Smooth muscle cell (in vitro differentiated cells): ENCODE results near the gene SLX4IP. TPM values are rescaled to one million over a fixed set of nuclear protein-coding genes. Genes with fewer than 3 reads are reported as not detected.
A peak's percentile ranks its signal among the peaks of the same experiment; 100 is the strongest.

ENCODE experiments used
- DNase-seq: peaks from one replicate; lab custom pipeline; 2025; ENCODE audit not compliant: unreplicated experiment; lab: John Stamatoyannopoulos, UW
- H2AFZ ChIP-seq: fragments of 200-600 bp; sonication (generic); 2 replicates; pipeline ENCODE4 v1.6.0; 2016; ENCODE audit warnings: antibody characterized with exemption, low read depth, mild to moderate bottlenecking
- H3F3A ChIP-seq: fragments of 200-600 bp; sonication (generic); 2 replicates; pipeline ENCODE4 v1.6.0; 2017; ENCODE audit warnings: antibody characterized with exemption, low read depth
- H3K27ac ChIP-seq: fragments of 200-600 bp; sonication (generic); 2 replicates; pipeline ENCODE4 v1.5.1; 2016; ENCODE audit warnings: low read depth, mild to moderate bottlenecking
- H3K27me3 ChIP-seq: fragments of 200-600 bp; sonication (generic); 2 replicates; pipeline ENCODE4 v1.6.1; 2016; ENCODE audit warnings: low read depth, mild to moderate bottlenecking
- H3K36me3 ChIP-seq: fragments of 200-600 bp; sonication (generic); 2 replicates; pipeline ENCODE4 v1.5.1; 2016; ENCODE audit warnings: low read depth
- H3K4me1 ChIP-seq: fragments of 200-600 bp; sonication (generic); 2 replicates; pipeline ENCODE4 v1.5.1; 2016; ENCODE audit warnings: low read depth
- H3K4me2 ChIP-seq: fragments of 200-600 bp; sonication (generic); 2 replicates; pipeline ENCODE4 v1.6.0; 2016; ENCODE audit warnings: mild to moderate bottlenecking
- H3K4me3 ChIP-seq: fragments of 200-600 bp; sonication (generic); 2 replicates; pipeline ENCODE4 v1.5.1; 2016; ENCODE audit warnings: mild to moderate bottlenecking
- H3K79me2 ChIP-seq: fragments of 200-600 bp; sonication (generic); 2 replicates; pipeline ENCODE4 v1.6.0; 2016; ENCODE audit warnings: low read depth, mild to moderate bottlenecking
- H3K9ac ChIP-seq: fragments of 200-600 bp; sonication (generic); 2 replicates; pipeline ENCODE4 v1.6.0; 2016; ENCODE audit warnings: low read depth
- H3K9me3 ChIP-seq: fragments of 200-600 bp; sonication (generic); replicated peaks from 2 replicates; pipeline ENCODE4 v1.5.1; 2016; ENCODE audit warnings: low read depth
- H4K20me1 ChIP-seq: fragments of 200-600 bp; sonication (generic); 2 replicates; pipeline ENCODE4 v1.6.0; 2016; ENCODE audit warnings: low read depth
- CTCF ChIP-seq: fragments of 200-600 bp; sonication (generic); IDR thresholded peaks from 2 replicates; pipeline ENCODE4 v1.5.1; 2017; ENCODE audit warnings: borderline replicate concordance, mild to moderate bottlenecking, antibody characterized with exemption; ENCODE audit not compliant: insufficient read depth, poor library complexity, severe bottlenecking
- WGBS: methylation state at CpG from one replicate; pipeline ENCODE4 v1.1.7; 2016; ENCODE audit warnings: low lambda C conversion rate; 5-methylcytosine and 5-hydroxymethylcytosine counted together
- polyA plus RNA-seq: library from polyadenylated mRNA; unstranded; fragments of >200 nt; fragmentation: Nextera tagmentation; extraction: Ambion mirVana; gene quantifications from 2 replicates; pipeline ENCODE4 v1.2.1, GENCODE V29; 2016
- total RNA-seq: library from RNA; depleted of rRNA; stranded (reverse); fragments of >200 nt; gene quantifications from 2 replicates; pipeline ENCODE4 v1.2.3, GENCODE V29; 2014

Gene SLX4IP
- total and polyA plus RNA-seq, 2 experiments from 2014 or later: 1.2 to 6.2 TPM

- WGBS: 90% methylated on average over 5 of the region's 5 CpGs
- H2AFZ ChIP-seq: no peak overlapping the region
- H3K9ac ChIP-seq: no peak overlapping the region
- no peak for DNase-seq
- H3K4me3 ChIP-seq: no peak overlapping the region
- no peaks in the 10 kb centered on the region for H3K9me3 ChIP-seq
- H3F3A ChIP-seq: peaks cover 23% of the 10 kb centered on the region
- peaks cover 81% of the 10 kb centered on the region for H3K4me1 ChIP-seq
- H3K36me3 ChIP-seq: peaks cover 6% of the 10 kb centered on the region
- H3K27me3 ChIP-seq: no peaks in the 10 kb centered on the region
- peaks cover 10% of the 10 kb centered on the region for H3K79me2 ChIP-seq
- TF ChIP-seq CTCF: no peak
- peaks cover 15% of the 10 kb centered on the region for H4K20me1 ChIP-seq
- H3K4me2 ChIP-seq: peak overlapping the region; percentile 7
- peak overlapping the region; percentile 11 for H3K27ac ChIP-seq
Observed at GRCh38 chr20:10635476-10636208, 200.5 kb downstream of the SLX4IP start.

DNA sequence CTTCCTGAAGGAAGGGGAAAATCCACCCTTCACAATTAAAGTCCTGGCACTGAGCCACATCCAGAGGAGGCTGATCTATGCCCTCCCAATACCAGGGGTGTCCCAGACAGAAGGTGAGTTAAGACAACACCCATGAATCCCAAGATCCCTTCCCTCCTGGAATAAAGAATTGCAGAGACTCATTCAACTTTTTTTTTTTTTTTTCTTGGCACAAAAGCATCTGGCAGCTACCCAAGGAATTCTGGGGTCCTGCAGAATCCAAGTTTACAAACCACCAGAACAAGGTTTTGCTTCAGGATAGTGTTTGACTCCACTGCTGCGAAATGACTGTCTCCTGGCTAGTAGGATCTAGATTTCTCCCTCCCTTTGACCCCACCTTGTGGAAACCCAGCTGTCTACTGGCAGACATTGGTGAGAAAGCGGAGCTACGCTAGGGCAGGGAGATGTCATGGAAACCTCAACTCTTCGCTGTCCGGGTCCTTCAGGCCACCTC is 201.3 kb downstream of the SLX4IP start:
- H3K4me2 ChIP-seq: peak overlapping the region; percentile 20
- H3K27me3 ChIP-seq: no peaks in the 10 kb centered on the region
- peaks cover 15% of the 10 kb centered on the region for H4K20me1 ChIP-seq
- peaks cover 77% of the 10 kb centered on the region for H3K4me1 ChIP-seq
- no peak overlapping the region for H3K9ac ChIP-seq
- WGBS: 99% methylated on average over 5 of the region's 5 CpGs
- DNase-seq: no peak
- peak overlapping the region; percentile 0 for H3K27ac ChIP-seq
- H3K79me2 ChIP-seq: peaks cover 10% of the 10 kb centered on the region
- H3K9me3 ChIP-seq: no peaks in the 10 kb centered on the region
- H3F3A ChIP-seq: peaks cover 27% of the 10 kb centered on the region
- TF ChIP-seq CTCF: no peak
- no peak overlapping the region for H2AFZ ChIP-seq
- H3K4me3 ChIP-seq: no peak overlapping the region
- H3K36me3 ChIP-seq: peaks cover 6% of the 10 kb centered on the region

DNA sequence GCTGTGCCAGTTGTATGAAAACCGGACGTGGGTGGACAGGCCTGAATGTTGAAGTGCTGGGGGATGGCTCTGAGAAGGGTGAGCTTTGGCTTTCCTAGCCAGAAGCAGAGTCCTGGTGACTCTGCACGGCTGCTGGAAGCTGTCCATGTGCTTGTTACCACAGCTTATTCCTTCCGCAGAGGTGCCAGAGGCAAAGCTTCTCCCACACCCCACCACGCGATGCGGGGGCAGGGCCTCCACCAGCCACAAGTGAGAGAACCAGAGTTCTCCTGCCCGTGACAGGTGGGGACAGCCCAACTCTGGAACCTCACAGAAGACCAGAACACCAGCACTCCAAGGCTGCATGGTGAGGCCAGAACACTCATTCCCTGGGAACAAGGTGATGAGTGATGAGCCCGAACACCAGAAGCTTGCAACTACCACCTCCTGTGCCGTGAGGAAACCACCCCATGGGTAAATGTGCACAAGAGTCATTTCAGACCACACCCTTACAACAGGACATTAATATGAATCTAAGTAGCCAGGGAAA is 202.0 kb downstream of the SLX4IP start:
- Histone ChIP-seq H3K4me1 (peaks cover 72% of the 10 kb centered on the region), H3K79me2 (peaks cover 10% of the 10 kb centered on the region), H3K4me3 (no peak overlapping the region), H3K9me3 (no peaks in the 10 kb centered on the region), H4K20me1 (peaks cover 15% of the 10 kb centered on the region), H3K27me3 (no peaks in the 10 kb centered on the region), H3F3A (peaks cover 28% of the 10 kb centered on the region), H3K27ac (peak overlapping the region; percentile 33), H3K36me3 (peaks cover 6% of the 10 kb centered on the region), H2AFZ (no peak overlapping the region), H3K4me2 (peak overlapping the region; percentile 30), H3K9ac (no peak overlapping the region)
- WGBS: 65% methylated on average over 10 of the region's 10 CpGs
- TF ChIP-seq CTCF: no peak
- no peak for DNase-seq
